GM21717 (cell line): ENCODE results near the gene MAP1LC3B2.

Source experiments
- ATAC-seq: cut with Tn5 transposase; IDR thresholded peaks from one replicate; pipeline ENCODE4 v1.9.1; 2021; ENCODE audit warnings: mild to moderate bottlenecking, moderate library complexity; ENCODE audit not compliant: unreplicated experiment

The MAP1LC3B2 gene

DNA sequence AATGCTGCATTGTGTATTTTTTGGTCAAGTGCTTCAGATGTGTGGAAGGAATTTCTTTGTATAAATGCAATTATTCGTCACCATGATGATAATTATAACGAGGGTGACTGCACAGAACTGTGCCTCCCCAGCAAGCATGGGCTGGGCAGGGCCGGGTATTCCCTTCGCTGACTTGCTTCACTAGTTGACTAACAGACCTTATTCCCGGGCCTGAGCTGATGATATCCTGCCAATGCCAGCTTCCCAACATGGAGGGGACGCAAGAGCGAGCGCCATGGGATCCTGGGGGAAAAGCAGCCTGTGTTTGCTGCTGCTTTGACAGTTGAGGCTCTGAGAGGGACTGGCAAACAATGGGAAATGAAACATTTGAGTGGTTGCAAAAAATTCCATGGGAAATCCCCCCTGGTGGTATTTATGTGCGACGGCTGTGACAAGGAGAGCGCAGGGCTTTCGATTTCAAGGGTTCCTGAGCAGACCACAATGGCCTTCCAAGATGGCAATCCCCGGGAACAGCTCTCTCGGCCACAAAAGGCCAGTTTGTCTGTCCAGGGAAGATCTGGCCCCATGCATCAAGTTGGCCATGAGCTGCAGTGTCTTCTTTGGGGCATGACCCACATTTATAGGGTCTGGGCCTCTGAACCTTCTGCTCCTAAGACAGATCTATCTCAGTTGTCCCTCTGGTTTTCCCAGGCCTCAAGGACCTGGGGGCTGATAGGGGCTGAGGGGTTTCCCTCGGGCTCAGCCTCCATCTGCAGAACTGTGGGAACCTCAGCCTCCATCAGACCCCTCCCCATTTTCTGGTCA lies 21.9 kb upstream of the MAP1LC3B2 start:
- peak; percentile 35 for ATAC-seq

DNA sequence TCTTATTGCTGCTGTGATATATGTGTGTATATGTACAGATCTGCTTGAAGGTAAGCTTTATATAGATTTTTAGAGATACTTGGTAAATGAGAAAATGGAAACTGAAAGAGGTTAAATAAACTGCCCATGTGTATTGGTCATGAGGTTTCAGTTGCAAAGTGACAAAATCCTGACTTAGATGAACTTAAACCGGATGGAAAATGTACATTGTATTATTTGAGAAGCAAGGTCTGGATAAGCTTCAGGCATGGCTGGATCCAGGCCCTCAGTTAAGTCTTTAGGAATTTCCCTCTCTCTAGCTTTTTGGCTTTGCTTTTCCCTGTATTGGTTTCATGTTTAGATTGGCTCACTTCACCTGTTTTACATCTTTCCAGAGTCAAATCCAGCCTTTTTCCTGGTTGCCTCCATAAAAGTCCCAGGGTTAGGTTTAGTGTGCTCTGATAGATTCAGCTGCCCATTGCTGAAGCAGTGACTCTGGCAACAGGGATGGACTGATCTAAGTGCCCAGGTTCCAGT lies 21.0 kb upstream of the MAP1LC3B2 start:
- peak; percentile 57 for ATAC-seq

DNA sequence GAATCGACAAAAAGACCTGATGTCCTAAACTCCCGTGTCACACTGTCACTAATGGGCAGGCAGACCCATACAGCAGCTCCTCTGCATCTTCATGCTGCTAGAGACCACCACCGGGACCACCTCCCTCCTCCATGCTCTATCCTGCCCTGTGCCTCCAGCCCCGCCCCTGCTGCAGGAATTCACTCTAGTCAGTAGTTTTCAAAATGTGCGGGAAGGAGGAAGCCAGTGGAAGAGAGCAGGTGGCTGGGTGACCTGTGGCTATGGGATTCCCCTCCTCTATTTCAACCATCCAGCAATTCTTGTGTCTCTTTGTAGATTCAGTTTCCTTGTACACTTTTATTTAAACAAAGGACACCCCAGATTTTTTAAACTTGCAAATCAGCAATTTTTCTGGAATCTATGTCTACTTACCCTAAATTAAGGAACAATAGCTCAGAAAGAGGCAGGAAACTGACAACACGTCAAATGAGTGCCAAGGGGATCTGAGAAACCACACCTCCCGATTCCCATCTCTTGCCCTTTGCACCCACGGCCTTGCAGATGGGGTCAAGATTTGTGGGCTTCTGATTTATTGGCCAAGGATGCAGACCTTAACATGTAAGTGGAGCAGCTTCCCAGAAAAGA lies 20.4 kb upstream of the MAP1LC3B2 start:
- ATAC-seq: no peak

DNA sequence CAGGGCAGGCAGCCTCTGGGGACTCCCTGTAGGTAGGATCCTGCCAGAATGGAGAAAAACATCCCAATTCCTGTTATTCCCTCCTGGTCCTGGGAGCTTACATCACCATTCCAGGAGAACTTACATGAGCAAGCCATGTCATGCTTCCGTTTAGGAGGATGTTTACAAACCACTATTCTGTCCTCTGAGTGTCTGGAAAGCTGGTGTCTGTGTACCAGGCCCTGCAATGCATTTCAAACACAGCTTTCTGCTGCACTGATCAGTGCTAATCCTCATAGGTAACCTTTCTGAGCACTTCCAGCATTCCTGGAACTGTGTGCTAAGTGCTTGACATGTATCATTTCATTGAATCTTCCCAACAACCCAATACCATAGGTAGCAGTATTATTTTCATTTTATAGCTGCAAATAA lies 19.8 kb upstream of the MAP1LC3B2 start:
- ATAC-seq: no peak

DNA sequence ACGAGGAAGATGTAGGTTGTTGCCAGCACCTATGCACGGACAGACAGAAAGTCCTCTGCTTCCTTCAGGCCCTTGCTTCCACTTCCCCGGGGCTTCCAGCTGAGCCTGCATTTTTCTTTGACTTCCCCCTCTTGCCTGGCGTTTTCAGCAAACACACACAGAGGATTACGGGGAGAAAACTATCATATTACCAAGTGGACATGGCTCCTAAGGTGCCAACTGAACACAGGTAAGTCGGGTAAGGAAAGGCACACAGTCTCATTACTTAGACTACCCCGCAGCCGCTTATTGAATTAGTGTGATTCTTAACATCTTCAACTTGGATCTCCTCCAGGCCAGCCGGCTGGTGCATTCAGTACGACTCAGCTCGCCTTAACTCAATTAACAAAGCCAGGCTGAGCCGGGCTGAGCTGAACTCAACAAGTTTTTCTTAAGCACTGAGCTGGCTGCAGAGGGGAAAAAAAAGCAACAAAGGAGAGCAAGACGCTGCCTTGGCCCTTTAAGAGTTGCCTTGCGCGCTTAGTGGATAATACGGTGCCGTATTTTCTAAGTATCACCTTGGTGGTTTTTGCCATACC lies 19.2 kb upstream of the MAP1LC3B2 start:
- no peak for ATAC-seq

DNA sequence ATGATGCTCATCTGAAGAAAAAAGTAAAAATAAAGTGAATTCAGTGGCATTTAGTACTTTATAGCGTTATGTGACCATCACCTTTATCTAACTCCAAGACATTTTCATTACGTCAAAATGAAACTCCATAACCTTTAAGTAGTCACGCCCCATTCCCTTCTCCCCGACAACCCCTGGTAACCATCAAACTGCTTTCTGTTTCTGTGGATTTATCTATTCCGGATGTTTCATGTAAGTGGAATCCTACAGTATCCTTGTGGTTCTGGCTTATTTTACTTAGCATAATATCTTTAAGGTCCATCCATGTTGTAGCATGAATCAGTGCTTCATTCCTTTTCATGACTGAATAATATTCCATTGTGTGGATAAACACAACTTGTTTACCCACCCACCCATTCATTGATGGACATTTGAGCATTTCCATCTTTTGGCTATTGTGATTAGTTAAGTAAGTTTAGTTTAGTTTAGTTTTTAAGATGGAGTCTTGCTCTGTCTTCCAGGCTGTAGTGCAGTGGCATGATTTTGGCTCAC lies 18.5 kb upstream of the MAP1LC3B2 start:
- ATAC-seq: no peak

DNA sequence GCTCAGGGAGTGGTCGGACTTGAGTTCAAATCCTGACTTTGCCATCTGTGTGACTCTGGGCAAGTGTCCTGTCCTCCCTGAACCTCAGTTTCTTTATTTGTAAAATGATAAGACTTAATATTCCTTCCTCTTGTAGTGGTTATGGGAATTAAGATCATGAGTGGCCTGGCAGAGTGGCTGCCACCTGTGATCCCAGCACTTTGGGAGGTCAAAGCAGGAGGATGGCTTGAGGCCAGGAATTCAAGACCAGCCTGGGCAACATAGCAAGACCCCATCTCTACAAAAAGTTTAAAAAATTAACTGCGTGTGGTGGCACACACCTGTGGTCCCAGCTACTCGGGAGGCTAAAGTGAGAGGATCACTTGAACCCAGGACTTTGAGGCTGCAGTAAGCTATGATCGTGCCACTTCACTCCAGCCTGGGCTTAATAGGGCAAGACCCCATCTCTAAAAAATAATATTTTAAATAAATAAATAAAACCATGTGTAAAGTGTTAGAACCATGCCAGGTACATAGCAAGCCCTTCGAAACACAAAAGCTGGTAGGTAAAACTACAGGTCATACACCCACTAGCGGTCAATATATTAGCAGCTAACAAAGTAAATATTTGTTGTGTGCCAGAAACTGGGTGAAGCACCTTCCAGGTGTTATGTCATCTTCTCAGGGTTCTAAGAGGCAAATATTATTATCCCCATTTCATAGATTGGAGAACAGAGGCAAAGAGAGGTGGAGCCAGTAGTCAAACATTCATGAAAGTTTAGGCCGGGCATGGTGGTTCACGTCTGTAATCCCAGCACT lies 17.4 kb upstream of the MAP1LC3B2 start:
- ATAC-seq: no peak

DNA sequence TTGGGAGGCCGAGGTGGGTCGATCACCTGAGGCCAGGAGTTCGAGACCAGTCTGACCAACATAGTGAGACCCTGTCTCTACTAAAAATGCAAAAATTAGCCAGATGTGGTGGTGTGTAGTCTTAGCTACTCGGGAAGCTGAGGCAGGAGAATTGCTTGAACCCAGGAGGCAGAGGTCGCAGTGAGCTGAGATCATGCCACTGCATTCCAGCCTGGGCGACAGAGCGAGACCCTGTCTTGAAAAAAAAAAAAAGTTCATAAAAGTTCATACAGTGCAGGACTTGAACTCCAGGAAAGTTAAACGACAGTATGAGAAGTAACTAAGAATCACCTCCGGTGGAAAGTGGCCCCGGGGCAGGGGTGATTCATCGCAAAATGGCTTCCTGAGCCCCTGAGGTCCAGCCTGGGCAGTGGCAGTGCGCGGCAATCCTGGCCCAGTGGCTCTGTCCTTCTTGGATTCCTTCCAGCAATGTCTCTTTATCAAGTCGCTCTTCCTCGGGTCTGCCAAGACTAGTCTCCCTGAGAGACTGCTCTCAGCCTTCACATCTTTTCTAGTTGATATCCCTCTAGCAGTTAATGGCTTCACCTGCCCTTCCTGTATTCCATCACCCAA lies 16.7 kb upstream of the MAP1LC3B2 start:
- ATAC-seq: no peak

DNA sequence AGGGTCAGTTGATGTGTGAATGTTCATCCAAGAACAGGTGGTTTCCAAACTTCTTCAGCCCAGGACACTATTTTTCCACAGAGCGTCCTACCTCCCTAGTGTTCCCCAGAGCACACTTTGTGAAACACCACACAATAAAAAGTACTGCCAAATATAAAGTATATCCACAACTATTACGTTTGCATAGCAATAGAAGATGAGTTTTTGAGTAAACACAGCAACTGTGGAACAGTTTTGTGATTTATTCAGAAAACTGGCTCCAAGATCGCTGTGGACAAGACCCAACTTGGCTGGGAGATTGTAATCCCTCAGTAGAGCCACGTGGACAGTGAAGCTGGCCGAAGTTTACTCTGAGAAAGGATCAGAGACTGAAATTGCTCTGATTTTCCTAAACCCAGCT lies 14.5 kb upstream of the MAP1LC3B2 start:
- ATAC-seq: no peak

DNA sequence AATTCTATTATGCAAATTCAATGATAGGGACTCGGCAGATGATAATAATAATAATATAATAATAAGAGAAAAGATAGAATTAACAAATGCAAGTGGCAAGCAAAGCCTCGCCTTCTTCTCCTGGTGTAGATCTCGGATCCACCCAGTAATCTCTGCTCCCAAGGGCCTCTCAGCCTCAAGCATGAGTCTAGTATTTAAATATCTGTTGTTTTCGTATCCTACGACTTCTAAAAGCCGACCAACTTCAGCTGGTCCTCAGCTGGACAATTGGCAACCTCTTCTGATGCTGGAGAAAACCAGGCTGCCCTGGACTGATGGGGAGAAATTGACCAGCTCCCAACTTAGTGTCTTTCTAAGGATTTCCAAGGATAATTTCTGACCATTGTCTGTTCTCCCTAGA lies 14.0 kb upstream of the MAP1LC3B2 start:
- ATAC-seq: no peak

DNA sequence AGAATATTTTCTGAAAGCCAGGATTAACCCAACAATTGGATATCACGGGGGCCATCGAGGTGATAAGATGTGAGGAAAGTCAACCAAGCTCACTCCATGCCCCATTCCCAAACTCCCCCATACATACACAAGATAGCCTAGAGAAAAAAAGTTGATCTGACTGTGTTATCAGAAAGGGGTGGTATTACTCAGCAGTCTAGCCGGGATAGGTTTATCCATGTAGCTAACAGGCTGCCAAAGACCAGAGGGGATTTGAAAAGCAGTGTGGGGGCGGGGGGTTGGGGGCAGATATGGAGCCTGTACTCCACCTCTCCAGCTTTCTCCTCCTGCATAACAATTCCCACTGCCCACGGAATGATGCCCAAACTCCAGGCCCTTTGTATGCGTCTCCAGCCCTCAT lies 13.2 kb upstream of the MAP1LC3B2 start:
- no peak for ATAC-seq

DNA sequence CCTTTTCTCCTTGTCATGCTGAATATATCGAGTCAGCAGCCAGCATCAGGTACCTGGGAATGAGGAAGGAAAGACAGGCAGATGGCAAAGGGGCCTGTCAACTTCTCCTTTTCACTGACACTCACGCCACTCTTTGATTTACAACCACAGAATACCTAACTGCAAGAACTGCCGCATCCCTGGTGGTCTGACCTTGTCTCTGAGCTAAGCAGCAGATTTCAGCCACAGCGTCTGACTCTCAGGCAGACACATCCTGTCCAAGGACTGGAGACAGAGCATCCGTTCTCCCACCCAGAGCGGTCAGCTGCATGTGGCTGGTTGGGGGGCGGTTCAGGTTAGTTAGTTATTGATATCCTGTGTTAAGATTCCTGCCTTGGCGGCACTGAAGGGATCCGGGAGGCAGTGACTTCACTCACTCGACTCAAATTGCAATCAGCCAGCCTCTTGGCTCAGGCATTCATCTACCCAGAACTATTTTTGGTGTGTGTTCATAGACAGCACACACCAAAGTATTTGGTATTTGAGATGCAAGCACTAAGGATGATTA lies 11.2 kb upstream of the MAP1LC3B2 start:
- peak; percentile 80 for ATAC-seq

DNA sequence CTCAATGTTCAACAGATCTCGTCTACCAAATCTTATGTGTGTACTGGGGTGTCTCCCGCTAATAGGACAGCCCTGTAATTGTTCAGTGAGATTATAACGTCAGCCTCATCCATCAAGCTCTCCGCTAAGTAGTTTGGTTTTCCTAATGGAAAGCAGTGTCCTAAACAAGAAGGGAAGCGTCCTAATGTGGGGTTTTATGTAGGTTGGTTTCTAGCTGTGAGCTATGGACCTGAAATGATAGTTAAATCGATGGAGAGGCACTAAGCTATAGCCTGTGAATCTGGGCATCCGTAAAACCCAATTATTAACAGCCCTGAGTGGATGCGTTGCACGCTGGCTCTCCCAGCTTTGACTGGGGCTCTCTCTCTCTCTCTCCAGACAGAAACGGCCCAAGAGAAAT lies 9.2 kb upstream of the MAP1LC3B2 start:
- no peak for ATAC-seq

DNA sequence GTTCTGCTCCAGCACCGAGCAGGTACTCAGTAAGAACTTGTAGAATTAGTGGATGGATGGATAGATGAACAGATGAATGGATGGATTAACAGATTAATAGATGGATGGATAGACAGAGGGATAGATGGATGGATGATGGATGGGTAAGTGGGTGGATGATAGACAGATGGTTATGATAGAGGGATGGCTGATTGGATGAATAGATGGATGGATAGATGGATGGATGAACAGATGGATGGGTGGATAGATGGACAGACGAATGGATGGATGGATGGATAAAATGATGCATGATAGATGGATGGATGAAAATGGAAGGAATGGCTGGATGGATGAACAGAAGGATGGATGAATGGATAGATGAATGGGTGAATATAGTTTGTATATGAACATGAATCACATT lies 8.0 kb upstream of the MAP1LC3B2 start:
- ATAC-seq: no peak

DNA sequence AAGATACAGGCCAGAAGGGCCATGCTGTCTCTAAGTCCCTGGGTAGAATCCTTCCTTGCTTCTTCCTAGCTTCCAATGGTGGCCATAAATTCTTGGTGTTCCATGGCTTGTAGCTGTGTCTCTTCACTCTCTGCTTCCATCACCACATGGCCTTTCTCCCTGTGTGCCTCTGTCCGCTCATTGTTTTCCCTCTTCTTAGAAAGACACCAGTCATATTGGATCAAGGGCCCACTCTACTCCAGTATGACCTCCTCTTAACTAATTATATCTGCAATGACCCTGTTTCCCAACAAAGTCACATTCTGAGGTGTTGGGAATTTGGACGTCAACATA lies 7.6 kb upstream of the MAP1LC3B2 start:
- no peak for ATAC-seq

DNA sequence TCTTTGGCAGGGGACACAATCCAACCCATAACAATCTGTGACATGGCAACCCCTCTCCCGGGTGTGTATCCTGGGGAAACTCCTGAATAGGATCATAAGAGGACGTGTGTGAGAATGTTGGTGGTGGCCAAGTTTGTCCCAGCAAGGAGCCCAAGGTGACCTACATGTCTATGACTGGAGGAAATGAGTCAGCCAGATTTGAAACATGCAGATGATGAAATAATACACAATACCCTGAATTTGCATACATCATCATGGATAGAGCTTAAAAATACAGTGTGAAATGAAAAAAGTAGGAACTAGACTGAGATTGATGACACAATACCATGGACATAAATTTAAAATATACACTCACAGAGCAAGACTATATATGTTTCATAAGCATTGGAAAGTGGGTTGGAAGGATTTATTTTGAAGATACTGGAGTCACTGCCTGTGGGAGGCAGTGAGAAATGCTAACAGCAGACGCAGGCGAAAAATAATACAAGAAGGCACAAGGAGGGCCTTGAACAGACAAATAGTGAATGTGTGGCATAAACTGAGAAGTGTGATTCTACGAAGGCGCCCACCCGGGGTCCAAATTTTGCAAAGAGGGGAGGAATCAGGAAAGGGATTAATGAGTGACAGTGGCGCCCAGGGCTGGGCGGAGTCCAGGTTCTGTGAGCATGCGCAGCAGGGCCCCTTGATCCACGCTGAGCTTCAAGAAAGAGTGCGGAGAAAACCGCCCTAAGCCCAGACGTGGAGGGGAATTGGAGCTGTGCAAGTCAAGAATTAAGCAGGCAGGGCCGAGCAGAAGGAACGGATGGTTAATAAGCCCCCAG lies 7.0 kb upstream of the MAP1LC3B2 start:
- ATAC-seq: no peak

DNA sequence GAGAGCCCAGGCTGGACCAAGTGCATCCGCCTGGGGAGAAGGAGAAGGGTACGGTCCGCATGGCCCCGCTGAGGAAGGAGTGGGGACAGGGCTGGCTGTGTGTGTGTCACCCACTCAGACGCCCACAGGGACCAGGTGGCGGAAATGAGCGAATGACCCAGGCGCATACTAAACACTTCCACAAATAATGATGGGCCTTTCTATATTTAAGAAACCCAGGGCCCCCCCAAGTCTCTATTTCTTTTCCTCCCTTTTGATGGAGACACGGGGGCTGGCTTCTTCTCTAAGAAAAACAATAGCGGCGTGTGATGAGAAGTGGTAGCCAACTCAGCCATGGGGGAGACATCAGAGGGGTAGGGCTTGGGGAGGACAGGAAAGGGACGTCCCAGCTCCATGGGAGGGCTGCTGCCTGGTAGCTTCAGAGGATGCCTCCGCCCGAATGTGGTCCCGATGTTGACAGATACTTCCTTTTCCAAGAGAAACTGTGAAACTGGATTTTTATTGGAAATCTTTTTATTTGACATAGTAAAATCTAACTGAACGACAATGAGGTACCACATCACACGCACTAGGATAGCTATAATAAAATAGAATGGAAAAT lies 6.3 kb upstream of the MAP1LC3B2 start:
- ATAC-seq: no peak

DNA sequence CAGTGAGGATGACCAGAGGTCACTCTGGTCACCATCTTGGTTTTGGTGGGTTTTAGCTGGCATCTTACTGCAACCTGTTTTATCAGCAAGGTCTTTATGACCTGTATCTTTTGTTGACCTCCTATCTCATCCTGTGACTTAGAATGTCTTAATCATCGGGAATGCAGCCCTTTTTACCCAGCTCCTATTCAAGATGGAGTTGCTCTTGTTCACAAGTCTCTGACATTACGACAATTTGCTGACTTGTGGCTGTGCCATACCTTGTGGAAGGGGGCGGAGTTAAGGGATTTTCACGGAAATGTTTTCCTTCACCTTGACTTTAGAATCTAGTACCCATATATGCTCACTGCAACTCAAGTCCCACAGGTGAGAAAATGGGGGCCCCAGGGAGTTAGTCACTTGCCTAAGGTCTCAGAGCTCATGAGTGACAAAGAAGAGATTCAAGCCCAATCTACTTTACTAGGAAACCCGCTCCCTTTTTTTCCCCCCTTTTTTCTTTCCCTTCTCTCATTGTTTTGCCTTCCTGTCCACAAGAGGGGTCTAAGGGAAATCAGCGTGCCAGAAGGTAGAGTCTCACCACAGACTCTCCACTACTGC lies 2.7 kb upstream of the MAP1LC3B2 start:
- ATAC-seq: no peak
